ENCODE results near the gene PRMT1. TPM values are rescaled to one million over a fixed set of nuclear protein-coding genes. Genes with fewer than 3 reads are reported as not detected.

Gene PRMT1
- total RNA-seq, 2 donors from 2014 or later, result 116 to 118 TPM

DNA sequence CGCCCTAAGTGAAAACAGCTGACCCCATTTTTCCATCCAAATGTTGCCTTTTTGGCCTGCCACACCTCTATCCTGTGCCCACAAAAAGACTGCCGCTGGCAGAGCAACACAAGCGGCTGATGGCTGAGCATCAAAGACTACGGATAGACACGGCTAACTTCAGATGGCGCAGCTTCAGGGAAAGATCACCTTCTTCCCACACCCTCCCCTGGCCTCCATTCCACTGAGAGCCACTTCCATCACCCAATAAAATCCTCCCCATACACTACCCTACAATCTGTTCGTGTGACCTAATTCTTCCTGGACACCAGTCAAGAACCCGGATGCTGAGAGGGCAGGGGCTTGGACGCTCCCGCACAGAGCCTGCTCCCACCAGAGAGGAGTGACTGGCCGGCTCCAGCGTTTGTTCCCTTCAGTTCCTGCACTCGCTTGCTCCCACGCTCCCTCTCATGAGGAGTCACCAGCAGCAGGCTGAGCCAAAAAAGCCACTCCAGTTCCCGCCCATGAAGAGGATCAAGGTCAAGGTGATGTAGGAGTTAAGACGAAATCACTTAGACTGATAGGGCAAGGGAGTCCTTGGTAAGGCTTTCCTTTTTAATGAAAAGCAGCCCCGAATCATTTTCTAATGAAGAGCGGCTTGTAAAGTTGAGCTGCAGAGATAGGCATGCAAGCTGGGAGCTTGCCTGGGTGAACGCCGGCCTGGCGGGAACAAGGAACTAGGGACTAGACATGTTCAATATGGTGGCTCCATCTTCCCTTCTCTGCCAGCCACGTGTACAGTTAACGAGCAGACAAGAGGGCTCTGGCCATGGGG, 50.4 kb downstream of the PRMT1 start:
- TF ChIP-seq, protein P1, sequence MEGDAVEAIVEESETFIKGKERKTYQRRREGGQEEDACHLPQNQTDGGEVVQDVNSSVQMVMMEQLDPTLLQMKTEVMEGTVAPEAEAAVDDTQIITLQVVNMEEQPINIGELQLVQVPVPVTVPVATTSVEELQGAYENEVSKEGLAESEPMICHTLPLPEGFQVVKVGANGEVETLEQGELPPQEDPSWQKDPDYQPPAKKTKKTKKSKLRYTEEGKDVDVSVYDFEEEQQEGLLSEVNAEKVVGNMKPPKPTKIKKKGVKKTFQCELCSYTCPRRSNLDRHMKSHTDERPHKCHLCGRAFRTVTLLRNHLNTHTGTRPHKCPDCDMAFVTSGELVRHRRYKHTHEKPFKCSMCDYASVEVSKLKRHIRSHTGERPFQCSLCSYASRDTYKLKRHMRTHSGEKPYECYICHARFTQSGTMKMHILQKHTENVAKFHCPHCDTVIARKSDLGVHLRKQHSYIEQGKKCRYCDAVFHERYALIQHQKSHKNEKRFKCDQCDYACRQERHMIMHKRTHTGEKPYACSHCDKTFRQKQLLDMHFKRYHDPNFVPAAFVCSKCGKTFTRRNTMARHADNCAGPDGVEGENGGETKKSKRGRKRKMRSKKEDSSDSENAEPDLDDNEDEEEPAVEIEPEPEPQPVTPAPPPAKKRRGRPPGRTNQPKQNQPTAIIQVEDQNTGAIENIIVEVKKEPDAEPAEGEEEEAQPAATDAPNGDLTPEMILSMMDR (IDR thresholded peaks at IDR 0.05), result no peak
- Histone ChIP-seq H3K27ac (no peak overlapping the region), H3K4me3 (no peak overlapping the region), H3K4me1 (ENCODE audit: control insufficient read depth in 1 of 2, low read depth in 2 of 2) (peaks cover 0 to 10% of the 10 kb centered on the region in 2 donors), H3K9me3 (no peaks in the 10 kb centered on the region), H3K27me3 (replicated peaks; ENCODE audit: insufficient read depth) (no peaks in the 10 kb centered on the region), H3K36me3 (no peaks in the 10 kb centered on the region)
- ATAC-seq (ENCODE audit: insufficient number of reproducible peaks, low FRiP score, low read depth), result peak; percentile 20
- no peak for DNase-seq (ENCODE audit: low spot score)

DNA sequence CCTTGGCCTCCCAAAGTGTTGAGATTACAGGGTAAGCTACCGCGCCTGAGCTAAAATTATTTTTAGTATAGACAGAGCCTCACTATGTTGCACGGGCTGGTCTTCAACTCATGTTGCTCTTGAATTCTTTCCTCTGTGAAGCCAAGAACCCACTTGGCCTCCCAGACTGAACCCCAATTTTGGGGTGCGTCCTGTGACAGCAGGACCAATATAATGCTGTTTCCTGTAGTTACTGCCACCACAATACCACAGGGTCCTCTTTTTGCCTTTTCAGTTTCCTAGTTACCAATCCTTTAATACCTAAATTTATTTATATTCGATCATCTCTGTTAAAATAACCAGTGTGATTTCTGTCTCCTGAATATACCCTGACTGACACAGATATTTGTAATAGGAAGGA, 53.1 kb downstream of the PRMT1 start:
- TF ChIP-seq, protein P1 (IDR thresholded peaks at IDR 0.05), result no peak
- no peaks in the 10 kb centered on the region for H3K27me3 ChIP-seq (replicated peaks; ENCODE audit: insufficient read depth)
- no peaks in the 10 kb centered on the region for H3K9me3 ChIP-seq
- no peak overlapping the region for H3K27ac ChIP-seq
- H3K4me3 ChIP-seq, result no peak overlapping the region
- DNase-seq (ENCODE audit: low spot score) (no peak), ATAC-seq (ENCODE audit: insufficient number of reproducible peaks, low FRiP score, low read depth) (no peak)
- peaks cover 0 to 10% of the 10 kb centered on the region in 2 donors for H3K4me1 ChIP-seq (ENCODE audit: control insufficient read depth in 1 of 2, low read depth in 2 of 2)
- no peaks in the 10 kb centered on the region for H3K36me3 ChIP-seq

Other genes starting within 250 kb of the PRMT1 start
- gene SLC17A7, start 235.7 kb upstream of the PRMT1 start, total RNA-seq, result 1 to 10 TPM in 1 of 2 donors, under 1 TPM in 1; 0.54 to 2.8 TPM
- gene PIH1D1, start 225.5 kb upstream of the PRMT1 start, total RNA-seq, result 10 to 100 TPM; 60.2 to 95.4 TPM
- gene ALDH16A1, start 224.0 kb upstream of the PRMT1 start, total RNA-seq, result 10 to 100 TPM; 21.8 to 29.8 TPM
- 1 to 10 TPM; 4.7 to 5.6 TPM for gene FLT3LG, start 203.1 kb upstream of the PRMT1 start, total RNA-seq
- gene RPL13A, start 189.7 kb upstream of the PRMT1 start, total RNA-seq, result 1,000 to 10,000 TPM in 1 of 2 donors, 100 to 1,000 TPM in 1; 996 to 1,451 TPM
- 1,000 to 10,000 TPM; 1,371 to 2,401 TPM for gene RPS11, start 180.8 kb upstream of the PRMT1 start, total RNA-seq
- gene FCGRT, start 164.6 kb upstream of the PRMT1 start, total RNA-seq, result 100 to 1,000 TPM; 172 to 304 TPM
- gene RCN3, start 149.3 kb upstream of the PRMT1 start, total RNA-seq, result 100 to 1,000 TPM in 1 of 2 donors, 10 to 100 TPM in 1; 65.3 to 111 TPM
- gene NOSIP, start 96.7 kb upstream of the PRMT1 start, total RNA-seq, result 10 to 100 TPM; 30.8 to 46.8 TPM
- gene PRRG2, start 96.0 kb upstream of the PRMT1 start, total RNA-seq, result not detected
- gene PRR12, start 86.1 kb upstream of the PRMT1 start, total RNA-seq, result 10 to 100 TPM; 12.4 to 24.5 TPM
- 100 to 1,000 TPM in 1 of 2 donors, 10 to 100 TPM in 1; 82.2 to 188 TPM for gene RRAS, start 37.1 kb upstream of the PRMT1 start, total RNA-seq
- 10 to 100 TPM; 27.3 to 30.6 TPM for gene SCAF1, start 35.1 kb upstream of the PRMT1 start, total RNA-seq
- gene IRF3, start 11.4 kb upstream of the PRMT1 start, total RNA-seq, result 10 to 100 TPM; 33.2 to 52.9 TPM
- gene BCL2L12, start 11.3 kb upstream of the PRMT1 start, total RNA-seq, result 1 to 10 TPM; 2.5 to 3.0 TPM
- 1 to 10 TPM; 2.8 to 6.4 TPM for gene ADM5, start 12.3 kb downstream of the PRMT1 start, total RNA-seq
- 1 to 10 TPM; 2.5 to 3.9 TPM for gene CPT1C, start 13.8 kb downstream of the PRMT1 start, total RNA-seq
- not detected for gene TSKS, start 86.0 kb downstream of the PRMT1 start, total RNA-seq
- 10 to 100 TPM; 81.1 to 89.7 TPM for gene AP2A1, start 89.7 kb downstream of the PRMT1 start, total RNA-seq
- gene FUZ, start 136.0 kb downstream of the PRMT1 start, total RNA-seq, result 10 to 100 TPM; 23.6 to 27.3 TPM
- gene MED25, start 141.0 kb downstream of the PRMT1 start, total RNA-seq, result 10 to 100 TPM; 29.8 to 37.0 TPM
- gene PTOV1, start 173.9 kb downstream of the PRMT1 start, total RNA-seq, result 10 to 100 TPM; 62.9 to 72.2 TPM
- gene PNKP, start 190.3 kb downstream of the PRMT1 start, total RNA-seq, result 10 to 100 TPM; 55.8 to 78.7 TPM
- gene AKT1S1, start 200.1 kb downstream of the PRMT1 start, total RNA-seq, result 10 to 100 TPM; 15.2 to 20.7 TPM
- gene TBC1D17, start 200.4 kb downstream of the PRMT1 start, total RNA-seq, result 10 to 100 TPM; 27.9 to 31.7 TPM
- gene IL4I1, start 219.6 kb downstream of the PRMT1 start, total RNA-seq, result 1 to 10 TPM; 1.5 to 2.2 TPM